Measurements from ENCODE around the gene CHKB.
"Not testable (repeated sequence)": the region's sequence is repeated elsewhere in the genome, so short reads cannot be mapped to it uniquely, and the experiment has no call there.

CHKB gene, protein sequence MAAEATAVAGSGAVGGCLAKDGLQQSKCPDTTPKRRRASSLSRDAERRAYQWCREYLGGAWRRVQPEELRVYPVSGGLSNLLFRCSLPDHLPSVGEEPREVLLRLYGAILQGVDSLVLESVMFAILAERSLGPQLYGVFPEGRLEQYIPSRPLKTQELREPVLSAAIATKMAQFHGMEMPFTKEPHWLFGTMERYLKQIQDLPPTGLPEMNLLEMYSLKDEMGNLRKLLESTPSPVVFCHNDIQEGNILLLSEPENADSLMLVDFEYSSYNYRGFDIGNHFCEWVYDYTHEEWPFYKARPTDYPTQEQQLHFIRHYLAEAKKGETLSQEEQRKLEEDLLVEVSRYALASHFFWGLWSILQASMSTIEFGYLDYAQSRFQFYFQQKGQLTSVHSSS

GRCh38 chr22:50582493-50583293, at the start of gene CHKB:
Gene CHKB (minus strand): TSS chr22:50582849. CDS start chr22:50582781, 68 bp downstream.
- peak; percentile 98 for DNase-seq (ENCODE audit: low spot score)

GRCh38 chr22:50630376-50630775, 47.7 kb upstream of the CHKB start:
- DNase-seq (ENCODE audit: low spot score), result no peak

- DNase-seq (ENCODE audit: low spot score), result no peak
Measured at GRCh38 chr22:50628543-50629134, 46.0 kb upstream of the CHKB start.

- DNase-seq (ENCODE audit: low spot score), result peak; percentile 81
Measured at GRCh38 chr22:50627642-50628542, 45.2 kb upstream of the CHKB start, which contains the start of gene ARSA. Gene ARSA (minus strand): TSS chr22:50628152. CDS start chr22:50627779, 373 bp downstream.

GRCh38 chr22:50626850-50627641, 44.4 kb upstream of the CHKB start:
- DNase-seq (ENCODE audit: low spot score), result no peak

GRCh38 chr22:50626314-50626849, 43.7 kb upstream of the CHKB start:
- DNase-seq (ENCODE audit: low spot score), result no peak

DNA sequence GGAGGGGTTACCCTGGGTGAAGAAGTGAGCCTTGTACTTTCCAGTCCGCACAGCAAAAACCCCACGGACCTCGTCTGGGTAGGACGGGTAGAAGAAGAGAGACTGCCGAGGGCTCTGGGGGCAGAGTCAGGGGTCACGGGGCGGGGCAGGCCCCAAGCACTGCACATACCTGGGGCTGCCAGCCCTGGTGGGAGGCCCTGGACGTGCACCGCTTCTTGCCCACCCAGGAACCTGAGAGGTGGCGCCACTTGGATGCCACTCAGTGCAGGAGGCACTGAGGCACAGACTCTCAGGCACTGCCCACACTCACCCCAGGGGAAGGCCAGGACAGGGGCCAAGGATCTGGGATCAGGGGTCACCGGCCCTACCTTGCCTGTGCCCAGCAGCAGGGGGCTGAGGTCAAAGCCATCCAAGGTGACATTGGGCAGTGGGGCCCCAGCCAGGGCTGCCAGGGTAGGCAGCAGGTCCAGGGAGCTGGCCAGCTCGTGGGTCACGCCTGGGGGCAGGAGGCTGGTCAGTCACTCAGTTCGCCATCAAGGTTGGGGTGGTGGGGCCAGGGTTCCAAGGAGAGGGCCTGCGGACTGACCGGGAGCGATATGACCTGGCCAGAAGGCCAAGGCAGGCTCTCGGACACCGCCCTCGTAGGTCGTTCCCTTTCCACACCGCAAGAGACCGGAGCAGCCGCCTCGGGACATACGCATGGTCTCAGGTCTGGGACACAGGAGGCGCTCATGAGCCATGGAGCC, 43.1 kb upstream of the CHKB start:
- DNase-seq (ENCODE audit: low spot score), result no peak

DNA sequence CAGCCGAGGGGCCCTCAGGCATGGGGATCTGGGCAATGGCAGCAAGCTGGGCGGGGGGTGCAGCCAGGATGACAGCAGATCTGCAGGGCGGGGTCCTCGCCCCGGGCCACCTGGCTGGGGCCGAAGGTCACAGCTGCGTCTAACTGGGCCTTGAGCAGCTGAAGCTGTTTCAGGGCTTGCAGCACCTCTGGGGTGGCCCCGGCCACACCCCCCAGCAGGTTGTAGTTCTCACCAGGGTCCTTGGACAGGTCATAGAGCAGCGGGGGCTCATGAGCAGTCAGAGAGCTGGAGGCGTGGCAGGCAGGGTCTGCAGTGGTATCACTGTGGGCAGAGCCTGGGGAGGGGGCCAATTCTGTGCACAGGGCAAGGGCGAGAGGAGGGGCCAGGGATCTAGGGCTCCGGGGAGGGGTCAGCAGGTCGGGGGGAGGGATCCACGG, 42.5 kb upstream of the CHKB start:
- DNase-seq (ENCODE audit: low spot score), result no peak

GRCh38 chr22:50624347-50625130, 41.9 kb upstream of the CHKB start:
- no peak for DNase-seq (ENCODE audit: low spot score)

DNA sequence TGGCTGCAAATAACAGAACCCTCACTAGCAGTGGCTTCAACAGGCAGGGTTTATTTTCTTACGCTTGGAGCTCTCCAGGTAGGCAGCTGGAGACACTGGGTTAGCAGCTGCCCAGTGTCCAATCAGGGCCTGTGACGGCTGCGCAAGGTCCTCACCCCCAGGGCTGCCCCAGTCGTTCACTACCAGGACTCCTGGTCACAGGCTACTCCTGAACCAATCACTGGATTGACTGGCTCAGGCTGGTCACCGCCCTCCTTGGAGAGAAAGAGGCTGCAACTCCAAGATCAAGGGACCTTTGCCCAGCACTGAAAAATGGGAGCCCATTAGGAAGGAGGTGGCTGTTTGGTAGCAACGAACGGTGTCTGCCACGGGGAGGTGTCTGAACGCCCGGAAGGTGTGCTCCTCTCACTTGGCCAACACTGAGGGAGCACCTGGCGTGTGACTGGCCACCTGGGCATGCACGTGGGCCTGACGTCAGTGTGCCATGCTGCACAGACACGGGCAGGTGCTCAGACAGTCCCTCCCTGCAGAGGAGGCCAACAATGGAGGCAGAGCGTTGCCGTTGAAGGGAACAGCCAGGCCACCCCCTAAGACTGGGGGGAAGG, 40.2 kb upstream of the CHKB start:
- no peak for DNase-seq (ENCODE audit: low spot score)

GRCh38 chr22:50621948-50622722, 39.5 kb upstream of the CHKB start:
- DNase-seq (ENCODE audit: low spot score), result no peak

DNA sequence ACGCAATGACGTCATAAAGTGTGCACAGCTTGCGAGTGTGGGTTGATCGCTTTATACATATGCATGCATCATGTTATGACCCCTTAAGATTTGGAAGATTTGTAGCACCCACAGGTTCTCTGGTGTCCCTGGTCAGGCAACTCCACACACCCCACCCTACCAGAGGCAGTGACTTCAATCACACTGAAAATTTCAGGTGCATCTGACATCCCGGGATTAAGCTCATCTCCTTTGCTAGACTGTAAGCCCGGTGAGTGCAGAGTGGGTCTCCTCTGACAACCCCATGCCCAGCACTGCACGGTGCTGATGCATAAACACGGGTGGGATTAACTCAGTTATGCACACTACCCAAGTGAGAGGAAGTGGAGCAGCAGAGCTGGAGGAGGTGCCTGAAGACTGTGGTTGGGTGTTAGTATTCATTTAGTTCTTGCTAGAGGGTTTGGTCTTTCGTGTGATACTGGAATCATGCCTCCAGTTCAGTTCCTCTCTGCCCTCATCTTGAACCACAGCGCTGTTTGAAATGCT, 38.8 kb upstream of the CHKB start:
- DNase-seq (ENCODE audit: low spot score), result no peak

DNA sequence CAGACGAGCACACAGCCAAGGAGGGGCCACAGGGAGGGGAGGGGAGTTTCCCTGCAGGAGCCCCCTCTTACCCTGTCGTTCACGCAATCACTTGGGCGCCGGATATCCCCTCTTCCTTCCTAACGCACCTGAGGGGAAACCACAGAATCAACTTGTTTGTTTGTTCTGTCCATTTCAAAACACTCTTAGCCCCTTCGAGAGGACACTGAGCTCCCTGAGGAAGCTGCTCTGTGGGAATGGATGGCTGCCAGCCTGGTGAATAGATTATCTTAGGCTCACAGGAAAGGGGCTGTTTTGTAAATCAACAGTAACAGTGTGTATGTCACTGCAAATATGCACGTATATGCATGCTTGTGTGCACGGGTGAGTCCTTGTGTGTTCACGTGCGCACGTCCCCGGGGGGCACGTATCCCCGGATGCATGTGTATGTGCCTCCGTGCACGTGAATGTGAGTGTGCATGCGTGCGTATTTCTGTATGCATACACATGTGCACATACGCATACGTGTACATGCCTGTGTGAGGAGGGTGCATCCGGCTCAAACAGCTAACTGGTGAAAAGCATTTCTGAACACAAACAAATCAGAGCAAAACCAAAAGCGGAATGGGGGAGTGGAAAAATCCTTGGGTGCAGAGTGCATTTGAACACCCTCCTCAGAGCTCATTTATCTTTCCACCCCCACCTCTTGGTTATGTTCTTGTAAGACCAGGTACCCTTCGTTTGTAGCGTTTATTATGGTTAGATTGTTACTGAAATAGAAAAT, 38.1 kb upstream of the CHKB start:
- DNase-seq (ENCODE audit: low spot score), result peak; percentile 75

DNA sequence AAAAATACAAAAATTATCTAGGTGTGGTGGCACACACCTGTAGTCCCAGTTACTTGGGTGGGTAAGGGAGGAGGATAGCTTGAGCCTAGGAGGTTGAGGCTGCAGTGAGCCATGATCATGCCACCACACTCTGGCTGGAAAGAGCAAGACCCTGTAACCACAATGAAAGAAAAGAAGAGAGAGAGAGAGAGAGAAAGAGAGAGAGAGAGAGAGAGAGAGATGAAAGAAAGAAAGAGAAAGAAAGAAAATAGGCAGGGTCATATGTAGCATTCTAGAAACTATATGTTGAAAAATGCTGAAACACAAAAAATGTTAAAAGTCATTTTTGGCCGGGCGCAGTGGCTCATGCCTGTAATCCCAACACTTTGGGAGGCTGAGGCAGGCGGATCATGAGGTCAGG, 31.6 kb upstream of the CHKB start:
- DNase-seq (ENCODE audit: low spot score), result not testable (repeated sequence)

- DNase-seq (ENCODE audit: low spot score), result no peak
Measured at GRCh38 chr22:50613291-50613981, 30.8 kb upstream of the CHKB start.
